Putamen (tissue), 1 donor: ENCODE data around the gene ZNF225.
A peak's percentile ranks its signal among the peaks of the same experiment; 100 is the strongest.
"Not testable (repeated sequence)": the region's sequence is repeated elsewhere in the genome, so short reads cannot be mapped to it uniquely, and the experiment has no call there.

Experiments
- DNase-seq: peaks from one replicate; pipeline ENCODE4 v3.0.0-alpha.2; 2016; ENCODE audit warnings: low spot score

Gene ZNF225

DNA sequence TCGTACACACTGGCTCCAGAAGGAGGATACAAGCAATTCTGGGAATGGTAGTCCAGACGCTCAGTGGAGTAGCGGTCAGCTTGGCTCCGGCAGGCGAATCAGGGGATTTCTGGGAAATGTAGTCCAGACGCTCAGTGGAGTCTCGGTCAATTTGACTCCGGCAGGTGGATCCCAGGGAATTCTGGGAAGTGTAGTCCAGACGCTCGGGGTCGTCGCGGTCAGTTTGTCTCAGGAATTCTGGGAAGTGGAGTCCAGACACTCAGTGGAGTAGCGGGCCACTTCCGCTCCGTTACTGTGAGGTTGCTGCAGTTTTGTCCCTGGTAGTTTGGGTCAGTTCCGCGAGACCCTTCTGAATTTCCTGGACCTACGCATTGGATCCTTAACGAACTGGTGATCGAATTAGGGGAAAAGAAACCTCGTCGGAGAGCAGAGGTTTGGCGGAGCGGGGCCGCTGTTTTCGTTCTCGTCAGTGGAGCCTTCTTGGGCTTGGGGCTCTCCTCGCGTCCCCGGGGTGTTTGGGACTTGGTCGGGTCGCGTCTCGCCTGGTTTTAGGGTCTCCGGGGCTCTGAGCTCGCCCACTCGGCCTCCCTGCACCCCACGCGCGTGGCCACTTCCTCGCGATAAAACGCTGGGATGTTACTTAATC, at the start of gene ZNF225:
ZNF225 (plus strand) TSS at position 262 of the 646 bp plus-strand sequence. CDS start 2,429 bp downstream, outside the sequence.
- DNase-seq, result peak; percentile 100

DNA sequence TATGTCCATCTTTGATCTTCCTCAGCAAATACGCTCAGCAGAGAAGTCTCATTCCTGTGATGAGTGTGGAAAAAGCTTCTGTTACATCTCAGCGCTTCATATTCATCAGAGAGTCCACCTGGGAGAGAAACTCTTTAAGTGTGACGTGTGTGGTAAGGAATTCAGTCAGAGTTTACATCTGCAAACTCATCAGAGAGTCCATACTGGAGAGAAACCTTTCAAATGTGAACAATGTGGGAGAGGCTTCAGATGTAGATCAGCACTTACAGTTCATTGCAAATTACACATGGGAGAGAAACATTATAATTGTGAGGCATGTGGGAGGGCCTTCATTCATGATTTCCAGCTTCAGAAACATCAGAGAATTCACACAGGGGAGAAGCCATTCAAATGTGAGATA, 46.9 kb upstream of the ZNF225 start:
- DNase-seq, result no peak

DNA sequence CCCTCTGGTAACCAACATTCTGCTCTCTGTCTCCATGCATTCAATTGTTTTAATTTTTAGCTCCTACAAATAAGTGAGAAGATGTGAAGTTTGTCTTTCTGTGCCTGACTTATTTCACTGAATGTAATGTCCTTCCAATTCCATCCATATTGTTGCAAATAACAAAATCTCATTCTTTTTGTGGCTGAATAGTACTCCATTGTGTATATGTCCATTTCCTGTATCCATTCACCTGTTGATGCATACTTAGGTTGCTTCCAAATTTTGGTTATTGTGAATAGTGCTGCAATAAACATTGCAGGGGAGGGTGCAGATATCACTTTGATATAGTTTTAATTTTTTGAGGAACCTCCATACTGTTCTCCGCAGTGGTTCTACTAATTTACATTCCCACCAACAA, 43.8 kb upstream of the ZNF225 start:
- DNase-seq, result no peak

DNA sequence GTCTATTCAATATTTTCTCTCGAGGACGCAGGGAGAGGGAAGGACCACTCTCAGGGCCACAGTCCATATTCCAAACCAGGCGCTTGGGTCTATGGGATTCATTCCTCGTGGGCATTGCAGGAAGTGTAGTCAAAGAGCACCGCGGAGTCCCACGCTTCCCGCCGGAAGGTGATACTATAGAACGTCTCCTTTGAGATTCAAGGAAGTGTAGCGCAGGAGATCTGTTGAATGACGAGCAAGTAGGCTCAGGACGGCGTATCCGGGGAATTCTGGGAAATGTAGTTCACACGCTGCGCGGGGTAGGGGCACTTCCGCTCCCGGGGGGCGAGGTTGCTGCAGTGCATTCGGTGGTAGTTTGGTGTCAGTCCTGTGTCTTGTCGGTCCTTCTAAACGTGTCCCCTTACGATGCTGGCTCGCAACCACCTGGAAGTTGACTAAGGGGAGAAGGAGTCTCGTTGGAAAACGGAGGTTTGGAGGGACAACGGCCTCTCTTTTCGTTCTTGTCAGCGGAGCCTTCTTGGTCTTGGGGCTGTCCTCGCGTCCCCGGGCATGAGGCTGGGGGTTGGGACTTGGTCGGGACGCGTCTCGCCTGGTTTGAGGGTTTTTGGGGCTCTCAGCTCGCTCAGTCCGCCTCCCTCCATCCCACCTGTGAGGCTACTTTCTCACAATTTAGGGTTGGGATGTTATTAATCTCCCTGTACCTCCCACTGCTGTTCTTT, 41.2 kb upstream of the ZNF225 start, which contains the start of gene ZNF284:
ZNF284 (plus strand) TSS at position 336 of the 719 bp plus-strand sequence. CDS start 4,231 bp downstream, outside the sequence.
- DNase-seq, result peak; percentile 92

DNA sequence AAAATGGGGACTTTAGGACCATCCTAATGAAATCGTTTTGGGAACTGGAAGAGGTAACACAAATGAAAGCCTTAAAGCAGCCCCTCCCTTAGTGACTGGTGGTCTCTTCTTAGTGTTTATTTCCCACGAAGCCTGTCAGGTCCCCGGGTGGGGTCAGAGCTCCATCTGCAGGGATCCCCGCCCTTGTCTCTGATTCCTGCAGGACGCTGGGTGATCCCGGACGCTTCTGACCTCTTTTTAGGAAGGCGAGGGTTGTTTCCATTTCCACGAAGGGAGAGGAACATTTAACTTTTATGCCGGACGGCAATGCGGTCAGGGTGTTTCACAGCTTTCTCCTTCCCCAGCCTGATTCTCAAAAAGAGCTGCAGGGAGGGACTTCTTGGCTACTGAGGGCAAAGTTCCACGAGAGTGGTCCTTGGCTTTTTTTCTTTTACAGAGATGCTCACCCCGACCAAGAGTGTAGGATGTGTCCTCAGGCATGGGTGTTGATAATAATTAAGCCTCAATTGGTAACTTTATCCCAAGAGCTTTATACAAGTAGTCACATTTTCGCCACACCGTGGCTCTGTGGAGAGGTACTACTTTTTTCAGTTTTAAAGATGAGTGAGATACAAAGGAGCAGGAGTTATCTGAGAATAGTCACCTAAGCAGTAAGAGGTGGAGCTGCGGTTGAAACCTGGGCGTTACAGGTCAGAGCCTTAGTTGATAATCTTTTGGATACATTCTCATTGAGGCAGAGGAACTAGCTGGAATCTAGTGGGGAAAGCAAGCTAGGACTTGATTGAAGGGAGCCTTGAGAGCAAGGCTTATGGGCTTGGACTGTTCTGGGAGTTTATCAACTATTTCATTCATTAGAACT, 40.4 kb upstream of the ZNF225 start:
- DNase-seq, result no peak

DNA sequence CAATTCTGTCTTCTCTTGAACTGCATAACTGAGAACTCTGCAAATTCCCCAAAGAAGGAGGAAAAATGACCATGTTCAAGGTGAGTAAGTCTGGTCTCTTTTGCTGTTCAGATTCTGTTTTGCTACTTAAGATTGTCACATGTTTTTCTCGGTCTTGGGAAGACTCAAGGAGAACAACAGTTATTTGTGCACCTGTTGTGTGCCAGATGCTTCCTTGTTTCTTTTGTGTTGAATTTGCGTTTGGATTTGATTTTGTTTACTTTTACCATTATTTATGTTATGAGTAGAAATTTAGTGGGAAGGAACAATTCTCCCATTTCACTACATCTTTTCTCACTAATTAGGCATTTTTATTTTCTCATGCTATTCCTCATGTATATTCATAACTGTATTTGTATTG, 36.9 kb upstream of the ZNF225 start:
- DNase-seq, result no peak

DNA sequence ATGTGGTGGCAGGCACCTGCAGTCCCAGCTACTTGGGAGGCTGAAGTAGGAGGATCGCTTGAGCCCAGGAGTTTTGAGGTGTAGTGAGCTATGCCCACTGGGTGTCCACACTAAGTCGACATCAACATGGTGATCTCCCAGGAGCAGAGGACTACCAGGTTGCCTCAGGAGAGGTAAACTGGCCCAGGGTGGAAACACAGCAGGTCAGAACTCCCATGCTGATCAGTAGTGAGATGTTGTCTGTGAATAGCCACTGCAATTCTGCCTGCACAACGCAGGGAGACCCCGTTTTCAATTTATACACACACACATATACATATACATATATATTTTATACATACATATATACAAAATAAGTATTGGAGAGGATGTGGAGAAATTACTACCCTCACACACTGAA, 21.1 kb upstream of the ZNF225 start:
- no peak for DNase-seq

DNA sequence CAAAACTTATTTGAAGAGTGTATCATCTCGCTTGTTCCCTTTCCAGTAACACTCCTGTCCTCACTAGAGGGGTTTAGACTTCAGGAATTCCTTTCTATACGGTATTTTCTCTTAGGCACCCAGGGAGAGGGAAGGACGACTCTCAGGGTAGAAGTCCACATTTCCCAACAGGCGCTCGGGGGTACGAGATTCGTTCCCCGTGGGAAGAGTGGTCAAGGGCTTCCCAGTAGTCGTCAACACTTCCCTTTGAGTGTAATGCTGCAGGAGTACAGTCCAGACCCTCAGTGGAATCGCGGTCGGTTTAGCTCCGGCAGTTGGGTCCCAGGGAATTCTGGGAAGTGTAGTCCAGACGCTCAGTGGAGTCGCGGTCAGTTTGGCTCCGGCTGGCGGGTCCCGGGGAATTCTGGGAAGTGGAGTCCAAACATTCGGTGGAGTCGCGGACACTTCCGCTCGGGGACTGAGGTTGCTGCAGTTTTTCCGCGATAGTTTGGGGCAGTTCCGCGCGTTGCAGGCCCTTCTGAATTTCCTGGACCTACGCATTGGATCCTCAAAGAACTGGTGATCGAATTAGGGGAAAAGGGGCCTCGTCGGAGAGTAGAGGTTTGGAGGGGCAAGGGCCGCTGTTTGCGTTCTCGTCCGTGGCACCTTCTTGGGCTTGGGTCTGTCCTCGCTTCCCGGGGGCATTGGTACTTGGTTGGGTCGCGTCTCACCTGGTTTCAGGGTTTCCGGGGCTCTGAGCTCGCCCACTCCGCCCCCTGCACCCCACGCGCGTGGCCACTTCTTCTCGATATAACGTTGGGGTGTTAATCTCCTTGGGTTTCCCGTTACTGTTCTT, 19.1 kb upstream of the ZNF225 start, which contains the start of gene ZNF224:
ZNF224 (plus strand) TSS at position 431 of the 835 bp plus-strand sequence. CDS start 3,513 bp downstream, outside the sequence.
- peak; percentile 94 for DNase-seq

DNA sequence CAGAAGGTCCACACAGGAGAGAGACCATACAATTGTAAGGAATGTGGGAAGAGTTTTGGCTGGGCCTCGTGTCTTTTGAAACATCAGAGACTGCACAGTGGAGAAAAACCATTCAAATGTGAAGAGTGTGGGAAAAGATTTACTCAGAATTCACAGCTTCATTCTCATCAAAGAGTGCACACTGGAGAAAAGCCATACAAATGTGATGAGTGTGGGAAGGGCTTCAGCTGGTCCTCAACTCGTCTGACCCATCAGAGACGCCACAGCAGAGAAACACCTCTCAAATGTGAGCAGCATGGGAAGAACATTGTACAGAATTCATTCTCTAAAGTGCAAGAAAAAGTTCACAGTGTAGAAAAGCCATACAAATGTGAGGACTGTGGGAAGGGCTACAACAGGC, 5.4 kb upstream of the ZNF225 start:
- no peak for DNase-seq

DNA sequence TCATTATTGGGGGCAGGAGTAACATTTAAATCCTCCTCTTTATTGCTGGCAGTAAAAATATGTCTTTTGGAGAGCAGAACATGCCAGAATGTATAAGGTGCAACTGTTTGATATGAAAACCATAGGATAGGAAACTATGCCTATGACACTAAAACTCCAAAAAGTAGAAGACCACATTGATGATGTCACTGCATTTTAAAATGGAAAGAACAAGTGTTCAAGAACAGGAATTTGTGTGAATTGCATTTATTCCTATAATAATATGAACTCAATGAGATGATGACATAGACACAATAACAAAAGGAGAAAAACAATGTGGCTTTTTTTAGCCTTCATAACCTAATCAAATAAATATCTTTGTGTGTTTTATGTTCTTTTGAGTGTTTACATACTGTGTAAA, 3.7 kb upstream of the ZNF225 start:
- DNase-seq, result no peak

DNA sequence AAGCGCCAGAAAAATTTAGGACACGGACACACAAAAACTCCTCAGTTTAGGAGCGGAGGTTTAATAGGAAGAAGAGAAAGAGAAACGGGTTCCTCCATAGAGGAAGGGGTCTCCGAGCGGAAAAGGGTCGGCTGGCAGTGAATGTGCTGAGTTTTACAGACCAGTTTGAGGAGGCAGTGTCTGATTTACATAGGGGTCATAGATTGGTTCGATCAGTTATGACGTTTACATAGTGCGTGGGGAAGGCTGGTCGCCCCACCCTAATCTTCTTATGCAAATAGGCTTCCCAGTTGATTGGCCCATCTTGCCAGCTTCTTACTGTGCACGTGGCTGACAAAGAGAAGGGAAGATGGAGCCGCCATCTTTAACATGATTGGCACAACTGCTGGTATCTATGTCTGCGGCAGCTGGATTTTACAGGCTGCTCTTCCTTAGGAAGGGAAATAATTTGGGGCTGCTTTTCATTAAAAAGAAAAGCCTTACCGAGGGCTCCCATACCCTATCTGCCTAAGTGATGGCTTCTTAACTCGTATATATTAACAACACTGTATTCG, 1.2 kb upstream of the ZNF225 start:
- DNase-seq, result peak; percentile 53

DNA sequence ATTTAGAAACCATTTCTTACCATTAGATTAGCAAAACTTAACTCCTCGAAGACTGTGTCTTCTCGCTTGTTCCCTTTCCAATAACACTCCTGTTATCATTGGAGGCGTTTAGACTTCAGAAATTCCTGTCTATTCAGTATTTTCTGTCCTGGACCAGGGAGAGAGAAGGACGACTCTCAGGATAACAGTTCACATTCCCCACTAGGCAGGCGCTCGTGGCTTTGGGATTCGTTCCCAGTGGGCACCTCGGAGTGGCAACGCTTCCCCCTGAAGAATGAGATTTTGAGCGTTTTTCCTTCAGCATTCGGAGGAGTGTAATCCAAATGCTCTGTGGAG, 429 bp upstream of the ZNF225 start:
- DNase-seq, result no peak

DNA sequence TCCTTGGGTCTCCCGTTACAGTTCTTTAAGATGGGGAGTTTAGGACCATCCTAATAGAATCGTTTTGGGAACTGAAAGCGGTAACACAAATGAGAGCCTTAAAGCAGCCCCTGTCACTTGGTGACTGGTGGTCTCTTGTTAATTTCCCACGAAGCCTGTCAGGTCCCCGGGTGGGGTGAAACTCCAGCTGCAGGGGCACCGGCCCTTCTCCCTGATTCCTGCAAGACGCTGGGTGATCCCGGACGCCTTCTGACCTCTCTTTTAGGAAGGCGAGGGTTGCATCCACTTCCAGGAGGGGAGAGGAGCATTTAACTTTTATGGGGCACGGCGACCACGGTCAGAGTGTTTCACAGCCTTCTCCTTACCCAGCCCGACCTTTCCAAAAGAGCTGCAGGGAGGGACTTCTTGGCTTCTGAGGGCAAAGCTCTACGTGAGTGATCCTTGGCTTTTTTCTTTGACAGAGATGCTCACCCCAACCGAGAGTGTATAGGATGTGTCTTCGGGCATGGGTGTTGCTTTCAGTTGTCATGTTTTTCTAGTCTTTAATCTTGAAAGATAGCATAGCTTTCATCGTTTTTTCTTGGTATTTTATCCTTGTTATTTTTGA, 688 bp downstream of the ZNF225 start:
- no peak for DNase-seq

DNA sequence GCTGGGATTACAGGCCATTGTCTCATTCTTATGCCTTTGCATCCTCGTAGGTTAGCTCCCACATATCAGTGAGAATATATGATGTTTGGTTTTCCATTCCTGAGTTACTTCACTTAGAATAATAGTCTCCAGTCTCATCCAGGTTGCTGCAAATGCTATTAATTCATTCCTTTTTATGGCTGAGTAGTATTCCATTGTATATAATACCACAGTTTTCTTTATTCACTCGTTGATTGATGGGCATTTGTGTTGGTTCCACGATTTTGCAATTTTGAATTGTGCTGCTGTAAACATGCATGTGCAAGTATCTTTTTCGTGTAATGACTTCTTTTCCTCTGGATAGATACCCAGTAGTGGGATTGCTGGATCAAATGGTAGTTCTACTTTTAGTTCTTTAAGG, 8.0 kb downstream of the ZNF225 start:
- DNase-seq, result not testable (repeated sequence)

DNA sequence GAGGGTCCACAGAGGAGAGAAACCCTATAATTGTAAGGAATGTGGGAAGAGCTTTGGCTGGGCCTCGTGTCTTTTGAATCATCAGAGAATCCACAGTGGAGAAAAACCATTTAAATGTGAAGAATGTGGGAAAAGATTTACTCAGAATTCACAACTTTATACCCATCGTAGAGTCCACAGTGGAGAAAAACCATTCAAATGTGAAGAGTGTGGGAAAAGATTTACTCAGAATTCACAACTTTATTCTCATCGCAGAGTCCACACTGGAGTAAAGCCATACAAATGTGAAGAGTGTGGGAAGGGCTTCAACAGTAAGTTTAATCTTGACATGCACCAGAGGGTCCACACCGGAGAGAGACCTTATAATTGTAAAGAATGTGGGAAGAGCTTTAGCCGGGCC, 18.8 kb downstream of the ZNF225 start:
- DNase-seq, result no peak

DNA sequence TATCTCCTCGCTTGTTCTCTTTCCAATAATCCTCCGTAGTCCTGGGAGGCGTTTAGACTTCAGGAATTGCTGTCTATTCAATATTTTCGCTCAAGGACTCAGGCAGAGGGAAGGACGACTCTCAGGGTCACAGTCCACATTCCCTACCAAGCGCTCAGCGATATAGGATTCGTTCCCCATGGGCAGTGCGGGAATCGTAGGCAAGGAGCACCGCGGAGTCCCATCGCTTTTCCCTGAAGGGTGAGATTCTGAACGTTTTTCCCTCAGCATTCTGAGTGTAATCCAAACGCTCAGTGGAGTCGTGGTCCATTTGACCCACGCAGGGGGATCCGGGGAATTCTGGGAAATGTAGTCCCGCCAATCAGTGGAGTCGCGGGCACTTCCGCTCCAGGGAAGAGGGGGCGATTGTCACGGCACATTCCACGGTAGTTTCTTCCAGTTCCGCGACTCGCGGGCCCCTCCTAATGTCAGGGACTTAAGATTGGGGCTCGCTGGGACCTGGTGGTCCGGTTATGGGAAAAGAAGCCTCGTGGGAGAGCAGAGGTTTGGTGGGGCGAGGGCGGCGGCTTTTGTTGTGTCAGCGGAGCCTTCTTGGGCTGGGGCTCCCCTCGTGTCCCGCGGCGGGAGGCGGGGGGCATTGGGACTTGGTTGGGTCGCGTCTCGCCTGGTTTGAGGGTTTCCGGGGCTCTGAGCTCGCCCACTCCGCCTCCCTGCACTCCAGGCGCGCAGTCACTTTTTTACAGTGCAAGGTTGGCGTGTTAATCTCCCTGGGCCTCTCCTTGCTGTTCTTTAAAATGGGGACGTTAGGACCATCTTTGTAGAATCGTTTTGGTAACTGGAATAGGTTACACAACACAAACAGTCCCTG, 28.2 kb downstream of the ZNF225 start, which contains the start of gene ZNF234:
ZNF234 (plus strand) TSS at position 364 of the 868 bp plus-strand sequence. CDS start 3,079 bp downstream, outside the sequence.
- peak; percentile 92 for DNase-seq

DNA sequence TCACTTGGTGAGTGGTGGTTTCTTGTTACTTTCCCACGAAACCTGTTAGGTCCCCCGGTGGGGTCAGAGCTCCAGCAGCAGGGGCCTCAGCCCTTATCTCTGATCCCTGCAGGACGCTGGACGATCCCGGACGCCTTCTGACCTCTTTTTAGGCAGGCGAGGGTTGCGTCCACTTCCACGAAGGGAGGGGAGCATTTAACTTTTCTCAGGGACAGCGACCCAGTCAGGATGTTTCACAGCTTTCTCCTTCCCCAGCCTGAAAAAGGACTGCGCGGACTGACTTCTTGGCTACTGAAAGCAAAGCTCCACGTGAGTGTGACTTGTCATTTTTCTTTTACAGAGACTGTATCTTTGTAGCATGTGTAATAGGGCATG, 28.8 kb downstream of the ZNF225 start:
- DNase-seq, result no peak

DNA sequence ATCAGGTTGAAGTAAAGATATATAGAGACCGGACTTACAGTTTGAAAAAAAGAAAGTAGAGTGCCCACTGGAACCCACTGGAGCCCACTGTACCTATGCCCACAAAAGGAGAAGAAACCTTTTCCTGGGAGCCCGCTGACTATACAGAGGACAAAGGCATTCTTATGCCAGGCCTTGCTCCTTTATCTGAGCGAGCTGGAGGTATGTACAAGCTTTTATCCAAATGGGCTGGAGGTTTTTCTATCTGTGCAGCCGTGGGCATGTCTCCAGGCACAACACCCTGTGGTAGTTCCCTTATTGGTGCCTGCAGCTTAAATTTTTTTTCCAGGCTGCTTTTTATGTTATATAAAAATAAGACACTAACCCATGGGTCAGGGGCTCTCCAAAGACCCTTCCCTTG, 36.6 kb downstream of the ZNF225 start:
- DNase-seq, result no peak

DNA sequence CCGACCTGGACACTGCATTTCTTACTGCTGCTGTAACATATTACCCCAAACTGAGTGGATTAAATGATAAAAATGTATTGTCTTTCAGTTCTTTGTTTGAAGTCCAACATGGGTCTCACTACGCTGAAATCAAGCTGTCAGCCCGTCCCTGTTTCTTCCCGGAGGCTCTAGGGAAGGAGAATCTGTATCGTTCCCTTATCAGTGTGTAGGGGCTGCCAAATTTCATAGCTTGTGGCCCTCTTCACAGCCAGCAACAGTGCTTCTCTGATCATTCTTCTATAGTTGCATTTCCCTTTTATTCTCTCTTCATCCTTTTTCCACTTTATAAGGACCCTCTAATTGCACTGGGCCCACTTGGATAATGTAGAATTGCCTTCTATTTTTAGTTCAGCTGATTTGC, 38.3 kb downstream of the ZNF225 start:
- DNase-seq, result no peak

DNA sequence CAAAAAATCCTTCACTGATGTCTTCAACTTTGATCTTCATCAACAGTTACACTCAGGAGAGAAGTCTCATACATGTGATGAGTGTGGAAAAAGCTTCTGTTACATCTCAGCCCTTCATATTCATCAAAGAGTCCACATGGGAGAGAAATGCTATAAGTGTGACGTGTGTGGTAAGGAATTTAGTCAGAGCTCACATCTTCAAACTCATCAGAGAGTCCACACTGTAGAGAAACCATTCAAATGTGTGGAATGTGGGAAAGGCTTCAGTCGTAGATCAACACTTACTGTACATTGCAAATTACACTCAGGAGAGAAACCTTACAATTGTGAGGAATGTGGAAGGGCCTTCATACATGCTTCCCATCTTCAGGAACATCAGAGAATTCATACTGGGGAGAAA, 43.3 kb downstream of the ZNF225 start:
- no peak for DNase-seq
